HepG2 (cell line): ENCODE measurements around the gene YIF1A. TPM values are rescaled to one million over a fixed set of nuclear protein-coding genes. Genes with fewer than 3 reads are reported as not detected.

Experiments
- ATF5 ChIP-seq: sonication (generic); formaldehyde crosslinking; IDR thresholded peaks from 2 replicates; pipeline ENCODE4 v1.4.0; 2020; ENCODE audit warnings: mild to moderate bottlenecking, low read depth, missing genetic modification reagents
- BATF2 ChIP-seq: sonication (generic); formaldehyde crosslinking; IDR thresholded peaks from 2 replicates; pipeline ENCODE4 v1.8.0; 2022; ENCODE audit warnings: mild to moderate bottlenecking, missing genetic modification reagents, moderate library complexity
- ELF4 ChIP-seq: sonication (generic); formaldehyde crosslinking; IDR thresholded peaks from 2 replicates; pipeline ENCODE4 v1.5.0; 2020; ENCODE audit warnings: missing genetic modification reagents, mild to moderate bottlenecking, moderate library complexity, borderline replicate concordance
- ELK4 ChIP-seq: sonication (generic); formaldehyde crosslinking; IDR thresholded peaks from 2 replicates; pipeline ENCODE4 v1.9.0; 2021; ENCODE audit warnings: missing genetic modification reagents, borderline replicate concordance
- FOXP1 ChIP-seq, 2 experiments: fragments of 450-650 bp in 1 of 2; IDR thresholded peaks; 2 replicates each; pipeline ENCODE4 v1.6.1; 2017 to 2018; ENCODE audit warnings: antibody characterized with exemption in 1 of 2
- MLX ChIP-seq: IDR thresholded peaks from 2 replicates; pipeline ENCODE4 v1.6.1; 2016
- POLR2G ChIP-seq: fragments of 200-400 bp; formaldehyde crosslinking; IDR thresholded peaks from 2 replicates; pipeline ENCODE4 v1.6.1; 2018; ENCODE audit warnings: mild to moderate bottlenecking, low read depth, low read length, moderate library complexity
- RFX3 ChIP-seq: IDR thresholded peaks from 2 replicates; pipeline ENCODE4 v1.6.1; 2016; ENCODE audit warnings: missing biosample characterization, missing genetic modification reagents
- SNAI1 ChIP-seq: sonication (generic); formaldehyde crosslinking; IDR thresholded peaks from 2 replicates; pipeline ENCODE4 v1.5.0; 2020; ENCODE audit warnings: mild to moderate bottlenecking, missing genetic modification reagents, borderline replicate concordance
- TCF7 ChIP-seq: sonication (generic); IDR thresholded peaks from 2 replicates; pipeline ENCODE4 v1.6.1; 2016; ENCODE audit warnings: antibody characterized with exemption, low read depth
- ZNF224 ChIP-seq: sonication (generic); formaldehyde crosslinking; IDR thresholded peaks from 2 replicates; pipeline ENCODE4 v1.5.0; 2020; ENCODE audit warnings: mild to moderate bottlenecking, missing genetic modification reagents
- ZNF577 ChIP-seq: sonication (generic); formaldehyde crosslinking; IDR thresholded peaks from 2 replicates; pipeline ENCODE4 v1.4.0; 2020; ENCODE audit warnings: mild to moderate bottlenecking, low read depth, missing genetic modification reagents, borderline replicate concordance
- ZNF619 ChIP-seq: sonication (generic); formaldehyde crosslinking; IDR thresholded peaks from 2 replicates; pipeline ENCODE4 v1.4.0; 2020; ENCODE audit warnings: mild to moderate bottlenecking, missing genetic modification reagents
- ZNF740 ChIP-seq: sonication (generic); formaldehyde crosslinking; IDR thresholded peaks from 2 replicates; pipeline ENCODE4 v1.4.0; 2020; ENCODE audit warnings: missing genetic modification reagents
- polyA plus RNA-seq, 8 experiments: library from polyadenylated mRNA; depleted of rRNA in 3 of 8; stranded (reverse) in 7 of 8; unstranded in 1 of 8; fragments of >200 nt; fragmentation: Illumina TruSeq in 4 of 8; extraction: Trizol in 4 of 8; gene quantifications; 2 replicates each; pipeline versions ENCODE4 v1.2.1 to v1.2.3, GENCODE V29; 2011 to 2016; ENCODE audit warnings: low read depth in 4 of 8, missing spikeins in 1 of 8, mixed read lengths in 1 of 8; ENCODE audit not compliant: insufficient read depth in 1 of 8
- total RNA-seq, 5 experiments: library from RNA; depleted of rRNA; stranded (reverse); fragments of >200 nt; fragmentation: Illumina TruSeq; extraction: Trizol; gene quantifications; 2 replicates each; pipeline ENCODE4 v1.2.3, GENCODE V29; 2016; ENCODE audit warnings: low read depth in 1 of 5
- TF ChIP-seq, protein P1 (sequence below): sonication (generic); formaldehyde crosslinking; IDR thresholded peaks from 2 replicates; pipeline ENCODE4 v1.8.0; 2023; ENCODE audit warnings: mild to moderate bottlenecking, missing genetic modification reagents
- TF ChIP-seq, protein P2 (sequence below): sonication (generic); formaldehyde crosslinking; IDR thresholded peaks from 2 replicates; pipeline ENCODE4 v1.4.0; 2020; ENCODE audit warnings: mild to moderate bottlenecking, missing genetic modification reagents
- TF ChIP-seq, protein P3 (sequence below): IDR thresholded peaks from 2 replicates; pipeline ENCODE4 v1.6.1; 2016; ENCODE audit warnings: mild to moderate bottlenecking
- TF ChIP-seq, protein P4 (sequence below): sonication (generic); formaldehyde crosslinking; IDR thresholded peaks from 2 replicates; pipeline ENCODE4 v1.5.1; 2020; ENCODE audit warnings: mild to moderate bottlenecking, moderate library complexity, missing genetic modification reagents

Gene YIF1A
- total and polyA plus RNA-seq, 2 of the 13 experiments (the other 11 are each of a cell fraction or from before 2014, with no cell fraction given) = 133 to 145 TPM

DNA sequence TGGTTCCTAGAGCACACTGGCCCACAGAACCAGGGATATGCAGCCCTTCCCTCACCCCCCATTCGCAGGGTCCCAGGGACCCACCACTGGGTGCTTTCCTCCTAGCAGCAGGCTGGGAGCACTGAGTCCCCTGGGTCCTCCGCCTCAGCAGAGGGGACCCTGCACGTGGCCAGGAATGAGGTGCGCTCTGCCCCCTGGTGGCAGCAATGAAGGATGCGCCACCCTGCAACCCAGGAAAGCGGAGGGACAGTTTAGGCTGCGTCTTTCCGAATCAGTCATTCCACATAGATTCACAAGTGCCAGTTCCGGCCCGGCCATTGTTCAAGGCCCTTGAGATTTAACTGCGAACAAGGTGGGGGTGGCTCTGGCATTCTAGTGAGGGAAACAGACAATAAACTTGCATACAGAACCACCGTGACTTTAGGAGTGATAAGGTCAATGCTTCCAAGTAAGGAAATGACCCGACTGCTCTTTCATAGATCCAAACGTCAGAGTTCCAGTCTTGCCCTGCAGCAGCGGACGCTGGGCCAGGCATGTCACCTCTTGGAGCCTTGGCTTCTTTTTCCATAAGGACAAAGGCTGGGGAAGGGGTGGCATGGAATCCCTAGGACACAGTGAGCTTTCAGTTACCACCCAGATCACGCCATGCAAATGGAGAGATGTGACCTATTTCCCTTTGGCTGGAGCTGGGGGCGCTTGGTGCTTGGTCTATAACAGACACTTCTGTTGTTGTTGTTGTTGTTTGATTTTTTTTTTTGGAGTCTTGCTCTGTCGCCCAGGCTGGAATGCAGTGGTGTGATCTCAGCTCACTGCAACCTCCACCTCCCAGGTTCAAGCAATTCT is 39.6 kb upstream of the YIF1A start (continued):
- TF ChIP-seq POLR2G (0 out of 2 replicates have a peak, but pooled peaks have one; percentile 33), TCF7 (no peak), ZNF577 (CRISPR knock-in tag) (no peak), ZNF224 (CRISPR knock-in tag) (no peak; the same call in 1 of the 2 replicates), ELF4 (no peak), ZNF740 (no peak; the same call in 1 of the 2 replicates), SNAI1 (CRISPR knock-in tag) (no peak), ZNF619 (CRISPR knock-in tag) (no peak), ELK4 (CRISPR knock-in tag) (no peak), RFX3 (CRISPR knock-in tag) (no peak), ATF5 (CRISPR knock-in tag) (no peak), MLX (CRISPR knock-in tag) (peak; percentile 88), BATF2 (CRISPR knock-in tag) (0 out of 2 replicates have a peak, but pooled peaks have one; percentile 48), FOXP1 (IDR thresholded peaks at IDR 0.05) (no peak), FOXP1 (CRISPR knock-in tag; IDR thresholded peaks at IDR 0.05) (no peak)
- TF ChIP-seq, protein P1, sequence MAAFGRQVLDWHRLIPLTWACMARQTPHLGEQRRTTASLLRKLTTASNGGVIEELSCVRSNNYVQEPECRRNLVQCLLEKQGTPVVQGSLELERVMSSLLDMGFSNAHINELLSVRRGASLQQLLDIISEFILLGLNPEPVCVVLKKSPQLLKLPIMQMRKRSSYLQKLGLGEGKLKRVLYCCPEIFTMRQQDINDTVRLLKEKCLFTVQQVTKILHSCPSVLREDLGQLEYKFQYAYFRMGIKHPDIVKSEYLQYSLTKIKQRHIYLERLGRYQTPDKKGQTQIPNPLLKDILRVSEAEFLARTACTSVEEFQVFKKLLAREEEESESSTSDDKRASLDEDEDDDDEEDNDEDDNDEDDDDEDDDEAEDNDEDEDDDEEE (CRISPR knock-in tag) = peak; percentile 62; the same call in 1 of the 2 replicates
- TF ChIP-seq, protein P2, sequence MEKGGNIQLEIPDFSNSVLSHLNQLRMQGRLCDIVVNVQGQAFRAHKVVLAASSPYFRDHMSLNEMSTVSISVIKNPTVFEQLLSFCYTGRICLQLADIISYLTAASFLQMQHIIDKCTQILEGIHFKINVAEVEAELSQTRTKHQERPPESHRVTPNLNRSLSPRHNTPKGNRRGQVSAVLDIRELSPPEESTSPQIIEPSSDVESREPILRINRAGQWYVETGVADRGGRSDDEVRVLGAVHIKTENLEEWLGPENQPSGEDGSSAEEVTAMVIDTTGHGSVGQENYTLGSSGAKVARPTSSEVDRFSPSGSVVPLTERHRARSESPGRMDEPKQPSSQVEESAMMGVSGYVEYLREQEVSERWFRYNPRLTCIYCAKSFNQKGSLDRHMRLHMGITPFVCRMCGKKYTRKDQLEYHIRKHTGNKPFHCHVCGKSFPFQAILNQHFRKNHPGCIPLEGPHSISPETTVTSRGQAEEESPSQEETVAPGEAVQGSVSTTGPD (CRISPR knock-in tag) = no peak
- TF ChIP-seq, protein P3, sequence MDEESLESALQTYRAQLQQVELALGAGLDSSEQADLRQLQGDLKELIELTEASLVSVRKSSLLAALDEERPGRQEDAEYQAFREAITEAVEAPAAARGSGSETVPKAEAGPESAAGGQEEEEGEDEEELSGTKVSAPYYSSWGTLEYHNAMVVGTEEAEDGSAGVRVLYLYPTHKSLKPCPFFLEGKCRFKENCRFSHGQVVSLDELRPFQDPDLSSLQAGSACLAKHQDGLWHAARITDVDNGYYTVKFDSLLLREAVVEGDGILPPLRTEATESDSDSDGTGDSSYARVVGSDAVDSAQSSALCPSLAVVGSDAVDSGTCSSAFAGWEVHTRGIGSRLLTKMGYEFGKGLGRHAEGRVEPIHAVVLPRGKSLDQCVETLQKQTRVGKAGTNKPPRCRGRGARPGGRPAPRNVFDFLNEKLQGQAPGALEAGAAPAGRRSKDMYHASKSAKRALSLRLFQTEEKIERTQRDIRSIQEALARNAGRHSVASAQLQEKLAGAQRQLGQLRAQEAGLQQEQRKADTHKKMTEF (CRISPR knock-in tag) = 0 out of 2 replicates have a peak, but pooled peaks have one; percentile 56
- TF ChIP-seq, protein P4, sequence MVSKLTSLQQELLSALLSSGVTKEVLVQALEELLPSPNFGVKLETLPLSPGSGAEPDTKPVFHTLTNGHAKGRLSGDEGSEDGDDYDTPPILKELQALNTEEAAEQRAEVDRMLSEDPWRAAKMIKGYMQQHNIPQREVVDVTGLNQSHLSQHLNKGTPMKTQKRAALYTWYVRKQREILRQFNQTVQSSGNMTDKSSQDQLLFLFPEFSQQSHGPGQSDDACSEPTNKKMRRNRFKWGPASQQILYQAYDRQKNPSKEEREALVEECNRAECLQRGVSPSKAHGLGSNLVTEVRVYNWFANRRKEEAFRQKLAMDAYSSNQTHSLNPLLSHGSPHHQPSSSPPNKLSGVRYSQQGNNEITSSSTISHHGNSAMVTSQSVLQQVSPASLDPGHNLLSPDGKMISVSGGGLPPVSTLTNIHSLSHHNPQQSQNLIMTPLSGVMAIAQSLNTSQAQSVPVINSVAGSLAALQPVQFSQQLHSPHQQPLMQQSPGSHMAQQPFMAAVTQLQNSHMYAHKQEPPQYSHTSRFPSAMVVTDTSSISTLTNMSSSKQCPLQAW (CRISPR knock-in tag) = peak; percentile 79
